DND-41 (cell line): ENCODE data around the gene IL7R.

Experiments used
- CTCF ChIP-seq: IDR thresholded peaks from 2 replicates; pipeline ENCODE4 v1.5.1; 2012; ENCODE audit warnings: borderline replicate concordance, low read length, moderate library complexity, mild to moderate bottlenecking; ENCODE audit not compliant: poor library complexity, severe bottlenecking; ENCODE audit errors: extremely low read depth
- EZH2 ChIP-seq: IDR thresholded peaks from 3 replicates; pipeline ENCODE4 v1.6.1; 2012; ENCODE audit warnings: borderline replicate concordance, low read depth, mild to moderate bottlenecking, moderate library complexity, low read length, inconsistent platforms; ENCODE audit not compliant: severe bottlenecking

GRCh38 chr5:35826056-35826455 lies 30.6 kb upstream of the IL7R start:
- no peak for TF ChIP-seq CTCF
- TF ChIP-seq EZH2, result no peak
